DND-41 (cell line): ENCODE measurements around the gene CRTC3.

Experiments used
- CTCF ChIP-seq: IDR thresholded peaks from 2 replicates; pipeline ENCODE4 v1.5.1; 2012; ENCODE audit warnings: borderline replicate concordance, low read length, moderate library complexity, mild to moderate bottlenecking; ENCODE audit not compliant: poor library complexity, severe bottlenecking; ENCODE audit errors: extremely low read depth
- EZH2 ChIP-seq: IDR thresholded peaks from 3 replicates; pipeline ENCODE4 v1.6.1; 2012; ENCODE audit warnings: borderline replicate concordance, low read depth, mild to moderate bottlenecking, moderate library complexity, low read length, inconsistent platforms; ENCODE audit not compliant: severe bottlenecking

DNA sequence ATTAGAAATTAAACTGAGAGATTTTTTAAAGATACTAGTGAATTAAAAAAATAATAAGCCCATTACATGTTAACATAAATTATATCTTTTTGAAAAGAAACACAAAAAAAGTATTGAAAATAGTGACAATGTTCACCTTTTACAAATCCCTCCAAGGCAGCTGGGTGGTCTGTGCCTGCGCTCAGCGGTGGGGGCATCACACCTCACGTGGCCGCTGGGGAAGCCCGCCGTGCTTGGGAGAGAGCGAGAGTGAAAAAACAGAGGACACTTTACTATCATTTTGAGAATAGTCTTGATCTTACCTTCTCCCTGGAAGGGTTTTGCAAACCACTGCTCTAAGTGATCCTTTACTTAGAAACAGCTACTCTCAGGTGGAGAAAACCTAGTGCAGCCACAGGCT, 76.9 kb downstream of the CRTC3 start:
- TF ChIP-seq CTCF (no peak), EZH2 (no peak)
